GM21423 (cell line): Measurements from ENCODE around the gene BDH2.

ENCODE experiments used
- ATAC-seq: cut with Tn5 transposase; IDR thresholded peaks from one replicate; pipeline ENCODE4 v1.9.1; 2021; ENCODE audit warnings: mild to moderate bottlenecking, moderate library complexity; ENCODE audit not compliant: unreplicated experiment

BDH2 gene

GRCh38 chr4:103099691-103100392 is at the start of gene BDH2:
Gene BDH2, minus strand, starts transcription at chr4:103099834. Its CDS starts 3,580 bp downstream, at chr4:103096254.
- ATAC-seq: peak; percentile 97

GRCh38 chr4:103144926-103145325 is 45.3 kb upstream of the BDH2 start:
- no peak for ATAC-seq

- ATAC-seq: no peak
These were observed 37.8 kb upstream of the BDH2 start for GRCh38 chr4:103137446-103137827.

GRCh38 chr4:103136671-103137445 is 37.2 kb upstream of the BDH2 start:
- ATAC-seq: no peak

GRCh38 chr4:103129174-103129573 is 29.5 kb upstream of the BDH2 start:
- no peak for ATAC-seq

GRCh38 chr4:103126126-103126525 is 26.5 kb upstream of the BDH2 start:
- no peak for ATAC-seq

GRCh38 chr4:103123114-103123513 is 23.5 kb upstream of the BDH2 start:
- no peak for ATAC-seq

GRCh38 chr4:103118166-103118565 is 18.5 kb upstream of the BDH2 start:
- no peak for ATAC-seq

GRCh38 chr4:103111598-103111997 is 12.0 kb upstream of the BDH2 start:
- no peak for ATAC-seq

GRCh38 chr4:103108542-103108941 is 8.9 kb upstream of the BDH2 start:
- no peak for ATAC-seq

- ATAC-seq: no peak
These were observed 6.1 kb upstream of the BDH2 start for GRCh38 chr4:103105558-103106356.

GRCh38 chr4:103104886-103105285 is 5.3 kb upstream of the BDH2 start:
- ATAC-seq: no peak

GRCh38 chr4:103100691-103101090 is 1.1 kb upstream of the BDH2 start:
- ATAC-seq: no peak

GRCh38 chr4:103098756-103099440 is 736 bp downstream of the BDH2 start:
- no peak for ATAC-seq

GRCh38 chr4:103098341-103098740 is 1.3 kb downstream of the BDH2 start:
- ATAC-seq: no peak

- ATAC-seq: no peak
These were observed 2.5 kb downstream of the BDH2 start for GRCh38 chr4:103097112-103097511.

GRCh38 chr4:103095080-103095479 is 4.6 kb downstream of the BDH2 start:
- no peak for ATAC-seq

GRCh38 chr4:103092245-103092644 is 7.4 kb downstream of the BDH2 start:
- no peak for ATAC-seq

- ATAC-seq: peak; percentile 71
These were observed 7.9 kb downstream of the BDH2 start for GRCh38 chr4:103091601-103092223.

- no peak for ATAC-seq
These were observed 10.2 kb downstream of the BDH2 start for GRCh38 chr4:103089481-103089880.

- no peak for ATAC-seq
These were observed 13.1 kb downstream of the BDH2 start for GRCh38 chr4:103086551-103086950.
